ENCODE data around the gene MAP3K4.

Gene MAP3K4

GRCh38 chr6:161038229-161039031 lies 46.9 kb downstream of the MAP3K4 start:
- no peak for DNase-seq

GRCh38 chr6:161041274-161041673 lies 49.7 kb downstream of the MAP3K4 start:
- no peak for DNase-seq

GRCh38 chr6:161044335-161044734 lies 52.8 kb downstream of the MAP3K4 start:
- no peak for DNase-seq

GRCh38 chr6:161048641-161049040 lies 57.1 kb downstream of the MAP3K4 start:
- no peak for DNase-seq

- DNase-seq = no peak
Measured at GRCh38 chr6:161050134-161050765, 58.7 kb downstream of the MAP3K4 start.

- DNase-seq = no peak
Measured at GRCh38 chr6:161053103-161053502, 61.5 kb downstream of the MAP3K4 start.

- no peak for DNase-seq
Measured at GRCh38 chr6:161054876-161055275, 63.3 kb downstream of the MAP3K4 start.

GRCh38 chr6:161056451-161056850 lies 64.9 kb downstream of the MAP3K4 start:
- DNase-seq = no peak

- no peak for DNase-seq
Measured at GRCh38 chr6:161057103-161058091, 65.8 kb downstream of the MAP3K4 start.

- DNase-seq = no peak
Measured at GRCh38 chr6:161058741-161059140, 67.2 kb downstream of the MAP3K4 start.

GRCh38 chr6:161061576-161061975 lies 70.0 kb downstream of the MAP3K4 start:
- DNase-seq = no peak

- DNase-seq = no peak
Measured at GRCh38 chr6:161064915-161065314, 73.3 kb downstream of the MAP3K4 start.

GRCh38 chr6:161066511-161066910 lies 74.9 kb downstream of the MAP3K4 start:
- DNase-seq = no peak

- DNase-seq = no peak
Measured at GRCh38 chr6:161067749-161068148, 76.2 kb downstream of the MAP3K4 start.

GRCh38 chr6:161068321-161068741 lies 76.8 kb downstream of the MAP3K4 start:
- no peak for DNase-seq

GRCh38 chr6:161073930-161074329 lies 82.4 kb downstream of the MAP3K4 start:
- no peak for DNase-seq

GRCh38 chr6:161074496-161075121 lies 83.0 kb downstream of the MAP3K4 start:
- DNase-seq = no peak

GRCh38 chr6:161076181-161076677 lies 84.7 kb downstream of the MAP3K4 start:
- DNase-seq = no peak

GRCh38 chr6:161079566-161080262 lies 88.1 kb downstream of the MAP3K4 start:
- no peak for DNase-seq

- DNase-seq = no peak
Measured at GRCh38 chr6:161080263-161080970, 88.8 kb downstream of the MAP3K4 start.

- DNase-seq = no peak
Measured at GRCh38 chr6:161082215-161082614, 90.6 kb downstream of the MAP3K4 start.

Measured in SIG-M5 (cell line).